Colon (tissue), 2 donors: ENCODE data around the gene PRKAR1B.

ENCODE experiments used
- FAIRE-seq: peaks from 2 replicates; lab custom pipeline; 2012; peaks lifted over from hg19 to GRCh38; lab: Jason Lieb, UNC
- donor health status: control.
- donor health status: control.

Gene PRKAR1B

GRCh38 chr7:509426-510130, 217.5 kb downstream of the PRKAR1B start:
- FAIRE-seq = no peak

- no peak for FAIRE-seq
Observed at GRCh38 chr7:508461-509170, 218.5 kb downstream of the PRKAR1B start.

- FAIRE-seq = no peak
Observed at GRCh38 chr7:507623-508300, 219.3 kb downstream of the PRKAR1B start.

- no peak for FAIRE-seq
Observed at GRCh38 chr7:506921-507622, 220.0 kb downstream of the PRKAR1B start.

- no peak for FAIRE-seq
Observed at GRCh38 chr7:506391-506831, 220.7 kb downstream of the PRKAR1B start.

- FAIRE-seq = no peak
Observed at GRCh38 chr7:505171-505570, 221.9 kb downstream of the PRKAR1B start.

- no peak for FAIRE-seq
Observed at GRCh38 chr7:504221-505111, 222.6 kb downstream of the PRKAR1B start.

GRCh38 chr7:503575-504111, 223.4 kb downstream of the PRKAR1B start:
- no peak for FAIRE-seq

- FAIRE-seq = no peak
Observed at GRCh38 chr7:502296-502695, 224.8 kb downstream of the PRKAR1B start.

- FAIRE-seq = no peak
Observed at GRCh38 chr7:501526-501925, 225.6 kb downstream of the PRKAR1B start.

- FAIRE-seq = no peak
Observed at GRCh38 chr7:500521-501420, 226.3 kb downstream of the PRKAR1B start.

GRCh38 chr7:499853-500485, 227.1 kb downstream of the PRKAR1B start:
- no peak for FAIRE-seq
